CD14-positive monocyte (primary cell): ENCODE results near the gene TMEM101. TPM values are rescaled to one million over a fixed set of nuclear protein-coding genes. Genes with fewer than 3 reads are reported as not detected.

Experiments used
- DNase-seq, 3 donors: peaks; one replicate each; pipeline ENCODE4 v3.0.0-alpha.2; 2011 to 2022
- H2AFZ ChIP-seq: 2 replicates; pipeline ENCODE4 v1.6.0; 2012; ENCODE audit warnings: mild to moderate bottlenecking, low read depth, low read length, inconsistent platforms; ENCODE audit not compliant: insufficient read depth, poor library complexity, severe bottlenecking
- H3K27ac ChIP-seq, 2 donors: 1 replicate in 1 of 2; 2 replicates in 1 of 2; pipeline ENCODE4 v1.5.1; 2012 to 2013; ENCODE audit warnings: low read length in 2 of 2, control low read depth in 1 of 2, inconsistent platforms in 1 of 2, low read depth in 1 of 2, mild to moderate bottlenecking in 1 of 2
- H3K27me3 ChIP-seq, 2 donors: one replicate each; pipeline versions ENCODE4 v1.6.0 to v1.6.1; 2011 to 2013; ENCODE audit warnings: low read length in 2 of 2; ENCODE audit not compliant: control insufficient read depth in 2 of 2, insufficient read depth in 2 of 2
- H3K36me3 ChIP-seq, 2 donors: replicated peaks in 1 of 2; 1 replicate in 1 of 2; 2 replicates in 1 of 2; pipeline versions ENCODE4 v1.5.1 to v1.6.1; 2012 to 2013; ENCODE audit warnings: low read length in 2 of 2, control low read depth in 1 of 2, inconsistent platforms in 1 of 2, mild to moderate bottlenecking in 1 of 2; ENCODE audit not compliant: insufficient read depth in 2 of 2, control insufficient read depth in 1 of 2
- H3K4me1 ChIP-seq, 2 donors: 1 replicate in 1 of 2; 2 replicates in 1 of 2; pipeline versions ENCODE4 v1.5.1 to v1.6.1; 2012 to 2013; ENCODE audit warnings: low read length in 2 of 2, control low read depth in 1 of 2, inconsistent platforms in 1 of 2, mild to moderate bottlenecking in 1 of 2, moderate library complexity in 1 of 2; ENCODE audit not compliant: insufficient read depth in 2 of 2, control insufficient read depth in 1 of 2
- H3K4me2 ChIP-seq: replicated peaks from 2 replicates; pipeline ENCODE3; 2012; ENCODE audit warnings: low read length, moderate library complexity, mild to moderate bottlenecking; ENCODE audit not compliant: poor library complexity, severe bottlenecking; ENCODE audit errors: extremely low read depth
- H3K4me3 ChIP-seq, 3 experiments: fragments of 200-600 bp in 1 of 3; sonication (generic) in 1 of 3; replicated peaks in 1 of 3; 1 replicate in 2 of 3; 2 replicates in 1 of 3; pipeline ENCODE4 v1.5.1; 2011 to 2013; ENCODE audit warnings: low read length in 3 of 3, mild to moderate bottlenecking in 3 of 3, control low read depth in 2 of 3, low read depth in 2 of 3, inconsistent platforms in 1 of 3, moderate library complexity in 1 of 3
- H3K79me2 ChIP-seq: 2 replicates; pipeline ENCODE4 v1.6.0; 2012; ENCODE audit warnings: mild to moderate bottlenecking, control low read depth, inconsistent platforms, low read length, moderate library complexity; ENCODE audit not compliant: insufficient read depth
- H3K9ac ChIP-seq: 2 replicates; pipeline ENCODE4 v1.6.0; 2017; ENCODE audit warnings: low read length, mild to moderate bottlenecking; ENCODE audit not compliant: insufficient read depth, poor library complexity, severe bottlenecking
- H3K9me3 ChIP-seq, 2 donors: replicated peaks in 1 of 2; 1 replicate in 1 of 2; 2 replicates in 1 of 2; pipeline versions ENCODE4 v1.5.1 to v1.6.1; 2012 to 2013; ENCODE audit warnings: low read length in 2 of 2, control low read depth in 1 of 2; ENCODE audit not compliant: control insufficient read depth in 1 of 2, insufficient read depth in 1 of 2
- H4K20me1 ChIP-seq: 2 replicates; pipeline ENCODE4 v1.6.0; 2012; ENCODE audit warnings: mild to moderate bottlenecking, low read length, control low read depth, moderate library complexity; ENCODE audit not compliant: insufficient read depth
- H3K27ac Mint-ChIP-seq, 7 donors: one replicate each; pipeline ENCODE4 v1.8.0; 2020; ENCODE audit warnings: mild to moderate bottlenecking in 7 of 7, mixed read lengths in 7 of 7, moderate library complexity in 6 of 7, inconsistent platforms in 2 of 7
- H3K27me3 Mint-ChIP-seq, 3 donors: one replicate each; pipeline ENCODE4 v1.8.0; 2021 to 2022; ENCODE audit warnings: low read depth in 3 of 3, mild to moderate bottlenecking in 3 of 3, mixed read lengths in 3 of 3, moderate library complexity in 3 of 3, inconsistent platforms in 1 of 3
- H3K36me3 Mint-ChIP-seq, 2 donors: one replicate each; pipeline ENCODE4 v1.8.0; 2020; ENCODE audit warnings: mixed read lengths in 2 of 2, inconsistent platforms in 1 of 2, mild to moderate bottlenecking in 1 of 2
- H3K4me1 Mint-ChIP-seq: one replicate; pipeline ENCODE4 v1.8.0; 2020; ENCODE audit warnings: mild to moderate bottlenecking, mixed read lengths
- H3K4me3 Mint-ChIP-seq, 2 donors: one replicate each; pipeline ENCODE4 v1.8.0; 2020; ENCODE audit warnings: mild to moderate bottlenecking in 2 of 2, mixed read lengths in 2 of 2, moderate library complexity in 1 of 2
- H3K9me3 Mint-ChIP-seq, 7 donors: one replicate each; pipeline ENCODE4 v1.8.0; 2020 to 2022; ENCODE audit warnings: mixed read lengths in 7 of 7, mild to moderate bottlenecking in 6 of 7, moderate library complexity in 6 of 7, inconsistent platforms in 2 of 7
- whole genome bisulfite sequencing: methylation state at CpG from one replicate; pipeline ENCODE4 v1.1.5; 2013; ENCODE audit warnings: missing lambda C conversion rate; ENCODE audit not compliant: insufficient coverage; 5-methylcytosine and 5-hydroxymethylcytosine counted together
- intact Hi-C, 2 donors: fragments of 100-400 bp; cut with micrococcal nuclease; formaldehyde crosslinking; loops; one replicate each; pipeline versions ENCODE4 v1.15.0 to v1.15.1; 2023
- polyA minus RNA-seq: library from RNA; depleted of rRNA, polyadenylated mRNA; stranded (reverse); fragments of >200 nt; gene quantifications from 2 replicates; pipeline ENCODE4 v1.2.3, GENCODE V29; 2012
- polyA plus RNA-seq, 3 donors: library from polyadenylated mRNA; depleted of rRNA in 1 of 3; unstranded in 2 of 3; stranded (reverse) in 1 of 3; fragments of 300-500 nt in 2 of 3; fragments of >200 nt in 1 of 3; fragmentation: Illumina TruSeq in 2 of 3; gene quantifications; 1 replicate in 2 of 3; 2 replicates in 1 of 3; pipeline ENCODE4 v1.2.3, GENCODE V29; 2012 to 2021
- total RNA-seq, 12 experiments: library from RNA in 1 of 12; stranded (reverse) in 1 of 12; fragments of 120-200 nt in 1 of 12; gene quantifications; one replicate each; pipeline ENCODE4 v1.2.4 and lab custom pipeline; 2013 to 2026; ENCODE audit warnings: mixed read lengths in 6 of 12, inconsistent platforms in 1 of 12
- TF ChIP-seq, protein P1 (sequence below): fragments of 200-600 bp; IDR thresholded peaks from one replicate; pipeline ENCODE4 v1.8.0; 2022; ENCODE audit warnings: antibody characterized with exemption, mild to moderate bottlenecking

Gene TMEM101
- 39.2 TPM for total RNA-seq (2013)
- polyA plus RNA-seq: 10 to 100 TPM; 17.3 to 41.4 (median 33.6) TPM
- polyA minus RNA-seq: 33.4 and 56.9 TPM in 2 replicates
- 1.9 to 14.4 (median 9.7) reads per million in 11 experiments for total RNA-seq (lab: John Stamatoyannopoulos, UW)

- TF ChIP-seq, protein P1, sequence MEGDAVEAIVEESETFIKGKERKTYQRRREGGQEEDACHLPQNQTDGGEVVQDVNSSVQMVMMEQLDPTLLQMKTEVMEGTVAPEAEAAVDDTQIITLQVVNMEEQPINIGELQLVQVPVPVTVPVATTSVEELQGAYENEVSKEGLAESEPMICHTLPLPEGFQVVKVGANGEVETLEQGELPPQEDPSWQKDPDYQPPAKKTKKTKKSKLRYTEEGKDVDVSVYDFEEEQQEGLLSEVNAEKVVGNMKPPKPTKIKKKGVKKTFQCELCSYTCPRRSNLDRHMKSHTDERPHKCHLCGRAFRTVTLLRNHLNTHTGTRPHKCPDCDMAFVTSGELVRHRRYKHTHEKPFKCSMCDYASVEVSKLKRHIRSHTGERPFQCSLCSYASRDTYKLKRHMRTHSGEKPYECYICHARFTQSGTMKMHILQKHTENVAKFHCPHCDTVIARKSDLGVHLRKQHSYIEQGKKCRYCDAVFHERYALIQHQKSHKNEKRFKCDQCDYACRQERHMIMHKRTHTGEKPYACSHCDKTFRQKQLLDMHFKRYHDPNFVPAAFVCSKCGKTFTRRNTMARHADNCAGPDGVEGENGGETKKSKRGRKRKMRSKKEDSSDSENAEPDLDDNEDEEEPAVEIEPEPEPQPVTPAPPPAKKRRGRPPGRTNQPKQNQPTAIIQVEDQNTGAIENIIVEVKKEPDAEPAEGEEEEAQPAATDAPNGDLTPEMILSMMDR: no peak
- Histone ChIP-seq H2AFZ (peak within 1 kb of the TSS; percentile 99), H3K9ac (peak within 1 kb of the TSS; percentile 84), H3K27ac (peak within 1 kb of the TSS in 1 of 2 donors; percentile 91), H3K9me3 (no peaks in the 10 kb centered on the region), H3K27me3 (no peaks in the 10 kb centered on the region), H4K20me1 (no peaks in the 10 kb centered on the region), H3K4me3 (peak within 1 kb of the TSS; percentile 63 to 98 (median 87)), H3K4me2 (peak within 1 kb of the TSS; percentile 95), H3K79me2 (peaks cover 14% of the 10 kb centered on the region), H3K4me1 (peaks cover 12 to 17% of the 10 kb centered on the region in 2 donors), H3K36me3 (peaks cover 9 to 22% of the 10 kb centered on the region in 2 donors)
- peaks cover 20 to 25% of the 10 kb centered on the region in 2 donors for H3K36me3 Mint-ChIP-seq
- peaks cover 0 to 2% (median 0%) of the 10 kb centered on the region in 3 donors for H3K27me3 Mint-ChIP-seq
- peak; percentile 91 to 93 (median 93) for DNase-seq
- H3K9me3 Mint-ChIP-seq: no peaks in the 10 kb centered on the region
- peak within 1 kb of the TSS; percentile 82 to 97 (median 91) for H3K27ac Mint-ChIP-seq
- peak within 1 kb of the TSS; percentile 97 to 100 for H3K4me3 Mint-ChIP-seq
- WGBS: under 1% methylated on average over 37 of the region's 43 CpGs
- intact Hi-C loops: loop anchor here (2.0 to 5.0 kb wide), 4 partner anchors 52 to 527 kb away; partner anchors contain the start of genes LSM12 (in 2 of the 2) and TMUB2 (in 1 of the 2)
- H3K4me1 Mint-ChIP-seq: peaks cover 23% of the 10 kb centered on the region
Measured at GRCh38 chr17:44014437-44015172, at the start of gene TMEM101. TMEM101 (minus strand) TSS chr17:44014963; CDS start chr17:44014952, 11 bp downstream.

GRCh38 chr17:44063704-44064639 is 49.2 kb upstream of the TMEM101 start:
- Histone ChIP-seq H2AFZ (no peak overlapping the region), H3K27ac (no peak overlapping the region), H3K9ac (no peak overlapping the region), H4K20me1 (peaks cover 65% of the 10 kb centered on the region), H3K9me3 (no peaks in the 10 kb centered on the region), H3K36me3 (peaks cover 33 to 51% of the 10 kb centered on the region in 2 donors), H3K4me1 (peaks cover 23 to 26% of the 10 kb centered on the region in 2 donors), H3K27me3 (no peaks in the 10 kb centered on the region), H3K4me3 (no peak overlapping the region), H3K79me2 (peaks cover 78% of the 10 kb centered on the region), H3K4me2 (no peak overlapping the region)
- no peak for DNase-seq
- Mint-ChIP-seq H3K27me3 (no peaks in the 10 kb centered on the region), H3K4me3 (no peak overlapping the region), H3K27ac (peak overlapping the region in 5 of 7 donors; percentile 25 to 42 (median 34)), H3K4me1 (peaks cover 26% of the 10 kb centered on the region), H3K36me3 (peaks cover 39 to 52% of the 10 kb centered on the region in 2 donors), H3K9me3 (no peaks in the 10 kb centered on the region)
- TF ChIP-seq, protein P1: no peak
- intact Hi-C loops: loop anchor here in 1 of 2 donors (10.0 kb wide), 1 partner anchor 121 kb away; the partner anchor contains the start of gene TMUB2
- WGBS: 82% methylated on average over 7 of the region's 10 CpGs
